Endothelial cell of hepatic sinusoid (primary cell): ENCODE measurements around the gene XPA.
"Not testable (repeated sequence)": the region's sequence is repeated elsewhere in the genome, so short reads cannot be mapped to it uniquely, and the experiment has no call there.

ENCODE experiments used
- in situ Hi-C: cut with HindIII; loops from 2 replicates; pipeline ENCODE4 v1.10.0; 2017; ENCODE audit warnings: low sequenced_read_pairs

The XPA gene

GRCh38 chr9:97696803-97697601 is at the start of gene XPA:
XPA (minus strand) TSS chr9:97697340; CDS start chr9:97697292, 48 bp downstream.
- in situ Hi-C loops: no loop called here

GRCh38 chr9:97744710-97745708 is 47.9 kb upstream of the XPA start:
- in situ Hi-C loops: no loop called here

GRCh38 chr9:97744025-97744424 is 46.9 kb upstream of the XPA start:
- in situ Hi-C loops: not testable (repeated sequence)

GRCh38 chr9:97742545-97742944 is 45.4 kb upstream of the XPA start:
- in situ Hi-C loops: no loop called here

GRCh38 chr9:97741947-97742346 is 44.8 kb upstream of the XPA start:
- in situ Hi-C loops: no loop called here

GRCh38 chr9:97740848-97741821 is 44.0 kb upstream of the XPA start:
- in situ Hi-C loops: no loop called here

- in situ Hi-C loops: no loop called here
These were observed 40.3 kb upstream of the XPA start for GRCh38 chr9:97737429-97737828.

- in situ Hi-C loops: no loop called here
These were observed 38.0 kb upstream of the XPA start for GRCh38 chr9:97735070-97735600.

- in situ Hi-C loops: no loop called here
These were observed 29.6 kb upstream of the XPA start for GRCh38 chr9:97726716-97727115.

GRCh38 chr9:97723819-97724218 is 26.7 kb upstream of the XPA start:
- in situ Hi-C loops: no loop called here

- in situ Hi-C loops: no loop called here
These were observed 25.2 kb upstream of the XPA start for GRCh38 chr9:97722331-97722730.

- in situ Hi-C loops: no loop called here
These were observed 24.3 kb upstream of the XPA start for GRCh38 chr9:97721396-97721795.

GRCh38 chr9:97717866-97718265 is 20.7 kb upstream of the XPA start:
- in situ Hi-C loops: no loop called here

- in situ Hi-C loops: no loop called here
These were observed 17.3 kb upstream of the XPA start for GRCh38 chr9:97714435-97714834.

GRCh38 chr9:97711223-97711626 is 14.1 kb upstream of the XPA start:
- in situ Hi-C loops: no loop called here

GRCh38 chr9:97710356-97711222 is 13.4 kb upstream of the XPA start:
- in situ Hi-C loops: no loop called here

GRCh38 chr9:97706246-97706645 is 9.1 kb upstream of the XPA start:
- in situ Hi-C loops: no loop called here

GRCh38 chr9:97705354-97705950 is 8.3 kb upstream of the XPA start:
- in situ Hi-C loops: no loop called here

- in situ Hi-C loops: no loop called here
These were observed 7.7 kb upstream of the XPA start for GRCh38 chr9:97704851-97705250.
